Body of pancreas (tissue), 4 donors: ENCODE data around the gene JAGN1.
"Not testable (repeated sequence)": the region's sequence is repeated elsewhere in the genome, so short reads cannot be mapped to it uniquely, and the experiment has no call there.

ENCODE experiments used
- CTCF ChIP-seq, 7 experiments: fragments of 450-650 bp in 4 of 7; fragments of 200-600 bp in 3 of 7; sonication (generic) in 3 of 7; IDR thresholded peaks; one replicate each; pipeline ENCODE4 v1.5.1; 2016 to 2019; ENCODE audit warnings: antibody characterized with exemption in 7 of 7
- POLR2A ChIP-seq, 3 donors: fragments of 450-650 bp; IDR thresholded peaks; one replicate each; pipeline ENCODE4 v1.6.1; 2016; ENCODE audit warnings: antibody characterized with exemption in 3 of 3, mild to moderate bottlenecking in 2 of 3

GRCh38 chr3:9854291-9854940, 36.0 kb upstream of the JAGN1 start:
- not testable (repeated sequence) for TF ChIP-seq CTCF, POLR2A (IDR thresholded peaks at IDR 0.05)
